ENCODE data around the gene RANBP1.

- TF ChIP-seq CTCF (conservative IDR thresholded peaks at IDR 0.05; ENCODE audit: low read length), result no peak
- no peak for TF ChIP-seq EZH2phosphoT487 (IDR thresholded peaks at IDR 0.05; ENCODE audit: borderline replicate concordance)
These were observed 11.5 kb downstream of the RANBP1 start for GRCh38 chr22:20127318-20127868.
